ENCODE measurements around the gene CUEDC2. TPM values are rescaled to one million over a fixed set of nuclear protein-coding genes. Genes with fewer than 3 reads are reported as not detected.

The CUEDC2 gene
- total and polyA plus RNA-seq, 10 of the 15 experiments (the other 5 are each of a cell fraction or from before 2014, with no cell fraction given): 20.4 to 121 (median 75.0) TPM

DNA sequence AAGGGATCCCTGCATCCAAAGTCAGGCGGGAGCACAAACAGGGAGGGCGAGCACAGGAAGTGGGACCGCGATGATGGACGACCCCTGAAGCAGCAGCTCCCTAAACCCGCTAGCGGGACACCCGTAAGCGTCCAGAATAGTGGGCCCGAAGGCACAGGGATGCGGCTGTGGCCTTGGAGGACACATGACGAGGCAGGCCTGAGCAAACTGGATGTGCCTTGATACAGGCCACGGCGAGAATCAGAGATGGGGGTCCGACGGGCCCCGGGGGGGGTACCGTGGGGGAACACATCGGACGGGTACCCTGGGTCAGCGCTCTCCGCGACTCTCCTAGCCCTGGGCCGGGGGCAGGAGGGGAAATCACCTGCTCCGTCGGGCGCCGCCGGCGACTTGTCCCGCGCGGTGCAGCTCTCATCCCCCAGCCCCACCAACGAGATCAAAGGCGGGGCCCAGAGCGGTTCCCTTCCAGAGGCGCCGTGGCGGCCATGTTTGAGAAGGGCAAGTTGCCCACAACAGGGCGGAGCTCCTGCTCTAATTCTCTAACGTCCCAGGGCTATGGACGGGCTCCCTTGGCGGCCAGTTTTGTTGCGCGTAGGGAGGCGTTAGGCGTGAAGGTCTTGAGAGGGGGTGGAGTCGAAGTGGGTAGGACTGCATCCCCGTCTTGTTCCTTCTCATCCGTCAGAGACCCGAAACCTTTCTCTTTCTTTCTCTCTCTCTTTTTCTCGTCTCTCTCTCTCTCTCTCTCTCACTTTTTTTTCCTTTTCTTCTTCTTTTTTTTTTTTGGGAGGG is at the start of gene CUEDC2 (continued):
- TF ChIP-seq, protein P1, sequence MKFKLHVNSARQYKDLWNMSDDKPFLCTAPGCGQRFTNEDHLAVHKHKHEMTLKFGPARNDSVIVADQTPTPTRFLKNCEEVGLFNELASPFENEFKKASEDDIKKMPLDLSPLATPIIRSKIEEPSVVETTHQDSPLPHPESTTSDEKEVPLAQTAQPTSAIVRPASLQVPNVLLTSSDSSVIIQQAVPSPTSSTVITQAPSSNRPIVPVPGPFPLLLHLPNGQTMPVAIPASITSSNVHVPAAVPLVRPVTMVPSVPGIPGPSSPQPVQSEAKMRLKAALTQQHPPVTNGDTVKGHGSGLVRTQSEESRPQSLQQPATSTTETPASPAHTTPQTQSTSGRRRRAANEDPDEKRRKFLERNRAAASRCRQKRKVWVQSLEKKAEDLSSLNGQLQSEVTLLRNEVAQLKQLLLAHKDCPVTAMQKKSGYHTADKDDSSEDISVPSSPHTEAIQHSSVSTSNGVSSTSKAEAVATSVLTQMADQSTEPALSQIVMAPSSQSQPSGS (IDR thresholded peaks at IDR 0.05; ENCODE audit: low read length): no peak
- TF ChIP-seq ZNF217 (IDR thresholded peaks at IDR 0.05) (no peak), ZNF274 (IDR thresholded peaks at IDR 0.05; ENCODE audit: insufficient read depth, insufficient read length) (no peak), CBX5 (IDR thresholded peaks at IDR 0.05; ENCODE audit: low read depth) (0 out of 2 replicates have a peak, but pooled peaks have one; percentile 33), SP1 (IDR thresholded peaks at IDR 0.05; ENCODE audit: low read depth, low read length) (peak; percentile 89), HCFC1 (IDR thresholded peaks at IDR 0.05; ENCODE audit: low read length) (peak; percentile 93), STAT3 (IDR thresholded peaks at IDR 0.05; ENCODE audit: low read depth, low read length) (no peak), EED (IDR thresholded peaks at IDR 0.05; ENCODE audit: low read depth) (no peak), HDAC2 (IDR thresholded peaks at IDR 0.05) (no peak), CEBPB (IDR thresholded peaks at IDR 0.05; ENCODE audit: borderline replicate concordance in 1 of 2, low read depth in 2 of 2, low read length in 2 of 2) (no peak), GATAD2B (conservative IDR thresholded peaks at IDR 0.05; ENCODE audit: low read depth) (peak; percentile 66; the same call in 1 of the 2 replicates), CHD2 (IDR thresholded peaks at IDR 0.05; ENCODE audit: borderline replicate concordance, low read depth, low read length) (peak; percentile 63; the same call in 1 of the 2 replicates), ESRRA (IDR thresholded peaks at IDR 0.05; ENCODE audit: low read length) (no peak), STAT1 (conservative IDR thresholded peaks at IDR 0.05) (0 out of 2 replicates have a peak, but pooled peaks have one; percentile 37), GABPA (IDR thresholded peaks at IDR 0.05; ENCODE audit: low read depth) (no peak)
- TF ChIP-seq, protein P2, sequence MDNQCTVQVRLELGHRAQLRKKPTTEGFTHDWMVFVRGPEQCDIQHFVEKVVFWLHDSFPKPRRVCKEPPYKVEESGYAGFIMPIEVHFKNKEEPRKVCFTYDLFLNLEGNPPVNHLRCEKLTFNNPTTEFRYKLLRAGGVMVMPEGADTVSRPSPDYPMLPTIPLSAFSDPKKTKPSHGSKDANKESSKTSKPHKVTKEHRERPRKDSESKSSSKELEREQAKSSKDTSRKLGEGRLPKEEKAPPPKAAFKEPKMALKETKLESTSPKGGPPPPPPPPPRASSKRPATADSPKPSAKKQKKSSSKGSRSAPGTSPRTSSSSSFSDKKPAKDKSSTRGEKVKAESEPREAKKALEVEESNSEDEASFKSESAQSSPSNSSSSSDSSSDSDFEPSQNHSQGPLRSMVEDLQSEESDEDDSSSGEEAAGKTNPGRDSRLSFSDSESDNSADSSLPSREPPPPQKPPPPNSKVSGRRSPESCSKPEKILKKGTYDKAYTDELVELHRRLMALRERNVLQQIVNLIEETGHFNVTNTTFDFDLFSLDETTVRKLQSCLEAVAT (IDR thresholded peaks at IDR 0.05): peak; percentile 83
- TF ChIP-seq, protein P3, sequence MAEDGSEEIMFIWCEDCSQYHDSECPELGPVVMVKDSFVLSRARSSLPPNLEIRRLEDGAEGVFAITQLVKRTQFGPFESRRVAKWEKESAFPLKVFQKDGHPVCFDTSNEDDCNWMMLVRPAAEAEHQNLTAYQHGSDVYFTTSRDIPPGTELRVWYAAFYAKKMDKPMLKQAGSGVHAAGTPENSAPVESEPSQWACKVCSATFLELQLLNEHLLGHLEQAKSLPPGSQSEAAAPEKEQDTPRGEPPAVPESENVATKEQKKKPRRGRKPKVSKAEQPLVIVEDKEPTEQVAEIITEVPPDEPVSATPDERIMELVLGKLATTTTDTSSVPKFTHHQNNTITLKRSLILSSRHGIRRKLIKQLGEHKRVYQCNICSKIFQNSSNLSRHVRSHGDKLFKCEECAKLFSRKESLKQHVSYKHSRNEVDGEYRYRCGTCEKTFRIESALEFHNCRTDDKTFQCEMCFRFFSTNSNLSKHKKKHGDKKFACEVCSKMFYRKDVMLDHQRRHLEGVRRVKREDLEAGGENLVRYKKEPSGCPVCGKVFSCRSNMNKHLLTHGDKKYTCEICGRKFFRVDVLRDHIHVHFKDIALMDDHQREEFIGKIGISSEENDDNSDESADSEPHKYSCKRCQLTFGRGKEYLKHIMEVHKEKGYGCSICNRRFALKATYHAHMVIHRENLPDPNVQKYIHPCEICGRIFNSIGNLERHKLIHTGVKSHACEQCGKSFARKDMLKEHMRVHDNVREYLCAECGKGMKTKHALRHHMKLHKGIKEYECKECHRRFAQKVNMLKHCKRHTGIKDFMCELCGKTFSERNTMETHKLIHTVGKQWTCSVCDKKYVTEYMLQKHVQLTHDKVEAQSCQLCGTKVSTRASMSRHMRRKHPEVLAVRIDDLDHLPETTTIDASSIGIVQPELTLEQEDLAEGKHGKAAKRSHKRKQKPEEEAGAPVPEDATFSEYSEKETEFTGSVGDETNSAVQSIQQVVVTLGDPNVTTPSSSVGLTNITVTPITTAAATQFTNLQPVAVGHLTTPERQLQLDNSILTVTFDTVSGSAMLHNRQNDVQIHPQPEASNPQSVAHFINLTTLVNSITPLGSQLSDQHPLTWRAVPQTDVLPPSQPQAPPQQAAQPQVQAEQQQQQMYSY (CRISPR knock-in tag; IDR thresholded peaks at IDR 0.05): no peak
- TF ChIP-seq, protein P4, sequence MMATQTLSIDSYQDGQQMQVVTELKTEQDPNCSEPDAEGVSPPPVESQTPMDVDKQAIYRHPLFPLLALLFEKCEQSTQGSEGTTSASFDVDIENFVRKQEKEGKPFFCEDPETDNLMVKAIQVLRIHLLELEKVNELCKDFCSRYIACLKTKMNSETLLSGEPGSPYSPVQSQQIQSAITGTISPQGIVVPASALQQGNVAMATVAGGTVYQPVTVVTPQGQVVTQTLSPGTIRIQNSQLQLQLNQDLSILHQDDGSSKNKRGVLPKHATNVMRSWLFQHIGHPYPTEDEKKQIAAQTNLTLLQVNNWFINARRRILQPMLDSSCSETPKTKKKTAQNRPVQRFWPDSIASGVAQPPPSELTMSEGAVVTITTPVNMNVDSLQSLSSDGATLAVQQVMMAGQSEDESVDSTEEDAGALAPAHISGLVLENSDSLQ (IDR thresholded peaks at IDR 0.05): 0 out of 2 replicates have a peak, but pooled peaks have one; percentile 14
- TF ChIP-seq, protein P5, sequence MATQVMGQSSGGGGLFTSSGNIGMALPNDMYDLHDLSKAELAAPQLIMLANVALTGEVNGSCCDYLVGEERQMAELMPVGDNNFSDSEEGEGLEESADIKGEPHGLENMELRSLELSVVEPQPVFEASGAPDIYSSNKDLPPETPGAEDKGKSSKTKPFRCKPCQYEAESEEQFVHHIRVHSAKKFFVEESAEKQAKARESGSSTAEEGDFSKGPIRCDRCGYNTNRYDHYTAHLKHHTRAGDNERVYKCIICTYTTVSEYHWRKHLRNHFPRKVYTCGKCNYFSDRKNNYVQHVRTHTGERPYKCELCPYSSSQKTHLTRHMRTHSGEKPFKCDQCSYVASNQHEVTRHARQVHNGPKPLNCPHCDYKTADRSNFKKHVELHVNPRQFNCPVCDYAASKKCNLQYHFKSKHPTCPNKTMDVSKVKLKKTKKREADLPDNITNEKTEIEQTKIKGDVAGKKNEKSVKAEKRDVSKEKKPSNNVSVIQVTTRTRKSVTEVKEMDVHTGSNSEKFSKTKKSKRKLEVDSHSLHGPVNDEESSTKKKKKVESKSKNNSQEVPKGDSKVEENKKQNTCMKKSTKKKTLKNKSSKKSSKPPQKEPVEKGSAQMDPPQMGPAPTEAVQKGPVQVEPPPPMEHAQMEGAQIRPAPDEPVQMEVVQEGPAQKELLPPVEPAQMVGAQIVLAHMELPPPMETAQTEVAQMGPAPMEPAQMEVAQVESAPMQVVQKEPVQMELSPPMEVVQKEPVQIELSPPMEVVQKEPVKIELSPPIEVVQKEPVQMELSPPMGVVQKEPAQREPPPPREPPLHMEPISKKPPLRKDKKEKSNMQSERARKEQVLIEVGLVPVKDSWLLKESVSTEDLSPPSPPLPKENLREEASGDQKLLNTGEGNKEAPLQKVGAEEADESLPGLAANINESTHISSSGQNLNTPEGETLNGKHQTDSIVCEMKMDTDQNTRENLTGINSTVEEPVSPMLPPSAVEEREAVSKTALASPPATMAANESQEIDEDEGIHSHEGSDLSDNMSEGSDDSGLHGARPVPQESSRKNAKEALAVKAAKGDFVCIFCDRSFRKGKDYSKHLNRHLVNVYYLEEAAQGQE (IDR thresholded peaks at IDR 0.05; ENCODE audit: low read depth, low read length): no peak
